Astrocyte of the cerebellum (primary cell): Measurements from ENCODE around the gene INTS7.
A peak's percentile ranks its signal among the peaks of the same experiment; 100 is the strongest.
"Not testable (repeated sequence)": the region's sequence is repeated elsewhere in the genome, so short reads cannot be mapped to it uniquely, and the experiment has no call there.

Source experiments
- DNase-seq: peaks from one replicate; pipeline ENCODE4 v3.0.0-alpha.2; 2011; ENCODE audit warnings: low read depth
- H3K4me3 ChIP-seq: 2 replicates; pipeline ENCODE4 v1.5.1; 2011; ENCODE audit warnings: mild to moderate bottlenecking, low read depth, low read length, moderate library complexity
- CTCF ChIP-seq: IDR thresholded peaks from 2 replicates; pipeline ENCODE4 v1.5.1; 2012; ENCODE audit warnings: low read length, low read depth, moderate library complexity, mild to moderate bottlenecking; ENCODE audit errors: missing control alignments
- in situ Hi-C: cut with HindIII; loops from 2 replicates; pipeline ENCODE4 v1.10.0; 2017; ENCODE audit warnings: low sequenced_read_pairs

Gene INTS7

GRCh38 chr1:212030936-212031528 lies 4.3 kb downstream of the INTS7 start:
- H3K4me3 ChIP-seq = no peak overlapping the region
- DNase-seq = peak; percentile 66
- TF ChIP-seq CTCF = no peak
- in situ Hi-C loops = no loop called here

- DNase-seq, in situ Hi-C loops, H3K4me3 ChIP-seq: not testable (repeated sequence)
Measured at GRCh38 chr1:212027727-212028126, 7.6 kb downstream of the INTS7 start.

GRCh38 chr1:212024469-212025149 lies 10.7 kb downstream of the INTS7 start:
- no peak overlapping the region for H3K4me3 ChIP-seq
- in situ Hi-C loops = no loop called here
- no peak for TF ChIP-seq CTCF
- DNase-seq = no peak

- H3K4me3 ChIP-seq, in situ Hi-C loops, DNase-seq: not testable (repeated sequence)
Measured at GRCh38 chr1:212022908-212023307, 12.4 kb downstream of the INTS7 start.

- in situ Hi-C loops = no loop called here
- no peak for DNase-seq
- no peak for TF ChIP-seq CTCF
- no peak overlapping the region for H3K4me3 ChIP-seq
Measured at GRCh38 chr1:212021563-212021962, 13.8 kb downstream of the INTS7 start.

GRCh38 chr1:212020975-212021374 lies 14.4 kb downstream of the INTS7 start:
- TF ChIP-seq CTCF = no peak
- H3K4me3 ChIP-seq = no peak overlapping the region
- in situ Hi-C loops = no loop called here
- no peak for DNase-seq

GRCh38 chr1:212013672-212014071 lies 21.7 kb downstream of the INTS7 start:
- no peak for TF ChIP-seq CTCF
- no peak for DNase-seq
- H3K4me3 ChIP-seq = no peak overlapping the region
- in situ Hi-C loops = no loop called here
